Smooth muscle cell (in vitro differentiated cells): Measurements from ENCODE around the gene SLC22A12. TPM values are rescaled to one million over a fixed set of nuclear protein-coding genes. Genes with fewer than 3 reads are reported as not detected.

ENCODE experiments used
- DNase-seq: peaks from one replicate; lab custom pipeline; 2025; ENCODE audit not compliant: unreplicated experiment; lab: John Stamatoyannopoulos, UW
- H2AFZ ChIP-seq: fragments of 200-600 bp; sonication (generic); 2 replicates; pipeline ENCODE4 v1.6.0; 2016; ENCODE audit warnings: antibody characterized with exemption, low read depth, mild to moderate bottlenecking
- H3F3A ChIP-seq: fragments of 200-600 bp; sonication (generic); 2 replicates; pipeline ENCODE4 v1.6.0; 2017; ENCODE audit warnings: antibody characterized with exemption, low read depth
- H3K27ac ChIP-seq: fragments of 200-600 bp; sonication (generic); 2 replicates; pipeline ENCODE4 v1.5.1; 2016; ENCODE audit warnings: low read depth, mild to moderate bottlenecking
- H3K27me3 ChIP-seq: fragments of 200-600 bp; sonication (generic); 2 replicates; pipeline ENCODE4 v1.6.1; 2016; ENCODE audit warnings: low read depth, mild to moderate bottlenecking
- H3K36me3 ChIP-seq: fragments of 200-600 bp; sonication (generic); 2 replicates; pipeline ENCODE4 v1.5.1; 2016; ENCODE audit warnings: low read depth
- H3K4me1 ChIP-seq: fragments of 200-600 bp; sonication (generic); 2 replicates; pipeline ENCODE4 v1.5.1; 2016; ENCODE audit warnings: low read depth
- H3K4me2 ChIP-seq: fragments of 200-600 bp; sonication (generic); 2 replicates; pipeline ENCODE4 v1.6.0; 2016; ENCODE audit warnings: mild to moderate bottlenecking
- H3K4me3 ChIP-seq: fragments of 200-600 bp; sonication (generic); 2 replicates; pipeline ENCODE4 v1.5.1; 2016; ENCODE audit warnings: mild to moderate bottlenecking
- H3K79me2 ChIP-seq: fragments of 200-600 bp; sonication (generic); 2 replicates; pipeline ENCODE4 v1.6.0; 2016; ENCODE audit warnings: low read depth, mild to moderate bottlenecking
- H3K9ac ChIP-seq: fragments of 200-600 bp; sonication (generic); 2 replicates; pipeline ENCODE4 v1.6.0; 2016; ENCODE audit warnings: low read depth
- H3K9me3 ChIP-seq: fragments of 200-600 bp; sonication (generic); replicated peaks from 2 replicates; pipeline ENCODE4 v1.5.1; 2016; ENCODE audit warnings: low read depth
- H4K20me1 ChIP-seq: fragments of 200-600 bp; sonication (generic); 2 replicates; pipeline ENCODE4 v1.6.0; 2016; ENCODE audit warnings: low read depth
- CTCF ChIP-seq: fragments of 200-600 bp; sonication (generic); IDR thresholded peaks from 2 replicates; pipeline ENCODE4 v1.5.1; 2017; ENCODE audit warnings: borderline replicate concordance, mild to moderate bottlenecking, antibody characterized with exemption; ENCODE audit not compliant: insufficient read depth, poor library complexity, severe bottlenecking
- WGBS: methylation state at CpG from one replicate; pipeline ENCODE4 v1.1.7; 2016; ENCODE audit warnings: low lambda C conversion rate; 5-methylcytosine and 5-hydroxymethylcytosine counted together
- polyA plus RNA-seq: library from polyadenylated mRNA; unstranded; fragments of >200 nt; fragmentation: Nextera tagmentation; extraction: Ambion mirVana; gene quantifications from 2 replicates; pipeline ENCODE4 v1.2.1, GENCODE V29; 2016
- total RNA-seq: library from RNA; depleted of rRNA; stranded (reverse); fragments of >200 nt; gene quantifications from 2 replicates; pipeline ENCODE4 v1.2.3, GENCODE V29; 2014

Gene SLC22A12
- total and polyA plus RNA-seq, 2 experiments from 2014 or later = not detected

GRCh38 chr11:64629796-64630562 lies 39.0 kb downstream of the SLC22A12 start:
- H3K9me3 ChIP-seq = no peaks in the 10 kb centered on the region
- no peak overlapping the region for H3K4me2 ChIP-seq
- no peaks in the 10 kb centered on the region for H3K79me2 ChIP-seq
- H4K20me1 ChIP-seq = no peaks in the 10 kb centered on the region
- H3K27ac ChIP-seq = no peak overlapping the region
- no peak overlapping the region for H3K9ac ChIP-seq
- 32% methylated on average over 46 of the region's 56 CpGs for WGBS
- no peaks in the 10 kb centered on the region for H3K4me1 ChIP-seq
- no peaks in the 10 kb centered on the region for H3F3A ChIP-seq
- H2AFZ ChIP-seq = no peak overlapping the region
- H3K27me3 ChIP-seq = peaks cover 27% of the 10 kb centered on the region
- TF ChIP-seq CTCF = no peak
- no peak for DNase-seq
- H3K36me3 ChIP-seq = no peaks in the 10 kb centered on the region
- no peak overlapping the region for H3K4me3 ChIP-seq

- H3K4me1 ChIP-seq = no peaks in the 10 kb centered on the region
- H3K9me3 ChIP-seq = no peaks in the 10 kb centered on the region
- H3F3A ChIP-seq = no peaks in the 10 kb centered on the region
- H3K27ac ChIP-seq = no peak overlapping the region
- H4K20me1 ChIP-seq = no peaks in the 10 kb centered on the region
- DNase-seq = no peak
- H3K36me3 ChIP-seq = no peaks in the 10 kb centered on the region
- H3K9ac ChIP-seq = no peak overlapping the region
- H3K4me3 ChIP-seq = no peak overlapping the region
- no peak overlapping the region for H2AFZ ChIP-seq
- no peak overlapping the region for H3K4me2 ChIP-seq
- no peak for TF ChIP-seq CTCF
- 83% methylated on average over 4 of the region's 4 CpGs for WGBS
- H3K79me2 ChIP-seq = no peaks in the 10 kb centered on the region
- H3K27me3 ChIP-seq = peaks cover 27% of the 10 kb centered on the region
These were observed 40.7 kb downstream of the SLC22A12 start for GRCh38 chr11:64631675-64632074.

GRCh38 chr11:64632237-64632636 lies 41.2 kb downstream of the SLC22A12 start:
- Histone ChIP-seq H3K36me3 (no peaks in the 10 kb centered on the region), H3K9me3 (no peaks in the 10 kb centered on the region), H3K27me3 (peaks cover 27% of the 10 kb centered on the region), H4K20me1 (no peaks in the 10 kb centered on the region), H3K9ac (no peak overlapping the region), H3K4me2 (no peak overlapping the region), H3K4me1 (no peaks in the 10 kb centered on the region), H3F3A (no peaks in the 10 kb centered on the region), H3K27ac (no peak overlapping the region), H3K79me2 (no peaks in the 10 kb centered on the region), H3K4me3 (no peak overlapping the region), H2AFZ (no peak overlapping the region)
- WGBS = 84% methylated on average over 6 of the region's 6 CpGs
- no peak for TF ChIP-seq CTCF
- no peak for DNase-seq

GRCh38 chr11:64632654-64633053 lies 41.6 kb downstream of the SLC22A12 start:
- Histone ChIP-seq H4K20me1 (no peaks in the 10 kb centered on the region), H3K79me2 (no peaks in the 10 kb centered on the region), H3K9me3 (no peaks in the 10 kb centered on the region), H3K4me3 (no peak overlapping the region), H3K27ac (no peak overlapping the region), H3K36me3 (no peaks in the 10 kb centered on the region), H3K4me1 (no peaks in the 10 kb centered on the region), H3F3A (no peaks in the 10 kb centered on the region), H2AFZ (no peak overlapping the region), H3K27me3 (peaks cover 27% of the 10 kb centered on the region), H3K9ac (no peak overlapping the region), H3K4me2 (no peak overlapping the region)
- WGBS = 91% methylated on average over 10 of the region's 10 CpGs
- no peak for TF ChIP-seq CTCF
- no peak for DNase-seq
